ENCODE measurements around the gene PCDHGB1.
A peak's percentile ranks its signal among the peaks of the same experiment; 100 is the strongest.

- TF ChIP-seq CTCF (IDR thresholded peaks at IDR 0.05) (peak in 1 of 6 experiments; percentile 31), POLR2A (IDR thresholded peaks at IDR 0.05) (no peak)
Measured at GRCh38 chr5:141369994-141370848, 20.3 kb downstream of the PCDHGB1 start, which contains the start of gene PCDHGB3.

All from esophagus squamous epithelium (tissue), 4 donors.